Astrocyte (in vitro differentiated cells and primary cell): ENCODE data around the gene FTO. TPM values are rescaled to one million over a fixed set of nuclear protein-coding genes. Genes with fewer than 3 reads are reported as not detected.

ENCODE experiments used
- DNase-seq: peaks from one replicate; pipeline ENCODE4 v3.0.0-alpha.2; 2010; ENCODE audit warnings: low read depth
- FAIRE-seq: peaks from 2 replicates; lab custom pipeline; 2011; peaks lifted over from hg19 to GRCh38; lab: Jason Lieb, UNC
- H2AFZ ChIP-seq: 2 replicates; pipeline ENCODE4 v1.6.0; 2012; ENCODE audit warnings: low read depth, low read length, inconsistent platforms
- H3K27ac ChIP-seq: 2 replicates; pipeline ENCODE4 v1.5.1; 2011; ENCODE audit warnings: low read depth, low read length, inconsistent platforms
- H3K27me3 ChIP-seq: 2 replicates; pipeline ENCODE4 v1.6.0; 2011; ENCODE audit warnings: low read length, inconsistent platforms; ENCODE audit not compliant: insufficient read depth
- H3K36me3 ChIP-seq: 2 replicates; pipeline ENCODE4 v1.5.1; 2011; ENCODE audit warnings: low read length, inconsistent platforms; ENCODE audit not compliant: insufficient read depth
- H3K4me1 ChIP-seq: 2 replicates; pipeline ENCODE4 v1.5.1; 2011; ENCODE audit warnings: low read length, inconsistent platforms; ENCODE audit not compliant: insufficient read depth
- H3K4me2 ChIP-seq: 2 replicates; pipeline ENCODE4 v1.6.0; 2012; ENCODE audit warnings: low read length, inconsistent platforms
- H3K4me3 ChIP-seq: 2 replicates; pipeline ENCODE4 v1.5.1; 2011; ENCODE audit warnings: low read depth, mild to moderate bottlenecking, low read length, inconsistent platforms; ENCODE audit not compliant: insufficient read depth
- H3K79me2 ChIP-seq: 2 replicates; pipeline ENCODE4 v1.6.0; 2012; ENCODE audit warnings: mild to moderate bottlenecking, low read length, inconsistent platforms; ENCODE audit not compliant: insufficient read depth
- H3K9ac ChIP-seq: 2 replicates; pipeline ENCODE4 v1.6.0; 2012; ENCODE audit warnings: mild to moderate bottlenecking, low read length, inconsistent platforms
- H3K9me3 ChIP-seq: 2 replicates; pipeline ENCODE4 v1.5.1; 2012; ENCODE audit warnings: low read depth, mild to moderate bottlenecking, low read length, inconsistent platforms; ENCODE audit not compliant: insufficient read depth
- H4K20me1 ChIP-seq: 2 replicates; pipeline ENCODE4 v1.6.0; 2012; ENCODE audit warnings: low read length, inconsistent platforms; ENCODE audit not compliant: insufficient read depth
- H3K27ac Mint-ChIP-seq: one replicate; pipeline ENCODE4 v1.8.0; 2021; ENCODE audit warnings: mild to moderate bottlenecking, mixed read lengths; ENCODE audit not compliant: unreplicated experiment
- H3K27me3 Mint-ChIP-seq: one replicate; pipeline ENCODE4 v1.8.0; 2021; ENCODE audit warnings: low read depth, mixed read lengths; ENCODE audit not compliant: unreplicated experiment
- H3K36me3 Mint-ChIP-seq: one replicate; pipeline ENCODE4 v1.8.0; 2021; ENCODE audit warnings: low read depth, mixed read lengths; ENCODE audit not compliant: unreplicated experiment
- H3K4me1 Mint-ChIP-seq: one replicate; pipeline ENCODE4 v1.8.0; 2021; ENCODE audit warnings: low read depth, mixed read lengths; ENCODE audit not compliant: unreplicated experiment
- H3K4me3 Mint-ChIP-seq: one replicate; pipeline ENCODE4 v1.8.0; 2021; ENCODE audit warnings: mild to moderate bottlenecking, moderate library complexity, mixed read lengths; ENCODE audit not compliant: unreplicated experiment
- H3K9me3 Mint-ChIP-seq: one replicate; pipeline ENCODE4 v1.8.0; 2021; ENCODE audit warnings: mild to moderate bottlenecking, mixed read lengths; ENCODE audit not compliant: unreplicated experiment
- EZH2 ChIP-seq: IDR thresholded peaks from 2 replicates; pipeline ENCODE4 v1.6.1; 2012; ENCODE audit warnings: mild to moderate bottlenecking, low read length, inconsistent platforms; ENCODE audit not compliant: insufficient read depth
- total RNA-seq: library from RNA; stranded (reverse); gene quantifications from 2 replicates; pipeline ENCODE4 v1.2.1, GENCODE V29; 2021
- TF ChIP-seq, protein P1 (sequence below): IDR thresholded peaks from 2 replicates; pipeline ENCODE4 v1.5.1; 2011; ENCODE audit warnings: low read depth, mild to moderate bottlenecking, inconsistent platforms, low read length, moderate library complexity; ENCODE audit not compliant: insufficient read depth

FTO gene
- total RNA-seq, 1 donor from 2014 or later: 73.1 TPM

DNA sequence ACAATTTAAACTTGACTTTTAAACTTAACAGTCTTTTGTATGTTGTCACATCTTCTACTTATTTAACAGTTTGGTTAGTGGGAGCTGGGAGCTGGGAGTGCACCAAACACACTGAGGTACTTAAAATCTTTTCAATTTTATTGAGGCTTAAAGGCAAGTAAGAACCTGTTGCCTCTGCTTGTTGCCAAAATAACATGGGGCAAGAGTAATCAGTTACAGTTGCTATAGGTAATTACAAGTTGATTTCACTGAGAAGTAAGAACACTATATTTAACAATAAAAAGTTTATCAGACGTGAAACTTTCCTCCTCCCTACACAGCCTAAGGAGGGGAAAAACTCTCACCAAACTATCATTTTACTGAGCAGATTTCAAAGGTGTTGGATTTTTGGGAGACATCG is 135.2 kb downstream of the FTO start:
- Mint-ChIP-seq H3K36me3 (peaks cover 3% of the 10 kb centered on the region), H3K4me1 (peaks cover 8% of the 10 kb centered on the region), H3K27me3 (no peaks in the 10 kb centered on the region), H3K27ac (no peak overlapping the region), H3K4me3 (no peak overlapping the region), H3K9me3 (peaks cover 3% of the 10 kb centered on the region)
- Histone ChIP-seq H3K27ac (no peak overlapping the region), H3K9ac (no peak overlapping the region), H3K79me2 (no peaks in the 10 kb centered on the region), H2AFZ (no peak overlapping the region), H3K9me3 (no peaks in the 10 kb centered on the region), H3K4me2 (no peak overlapping the region), H3K27me3 (no peaks in the 10 kb centered on the region), H3K4me1 (no peaks in the 10 kb centered on the region), H4K20me1 (peaks cover 4% of the 10 kb centered on the region), H3K36me3 (peaks cover 2% of the 10 kb centered on the region), H3K4me3 (no peak overlapping the region)
- FAIRE-seq (no peak), DNase-seq (no peak)
- TF ChIP-seq EZH2: no peak
- TF ChIP-seq, protein P1, sequence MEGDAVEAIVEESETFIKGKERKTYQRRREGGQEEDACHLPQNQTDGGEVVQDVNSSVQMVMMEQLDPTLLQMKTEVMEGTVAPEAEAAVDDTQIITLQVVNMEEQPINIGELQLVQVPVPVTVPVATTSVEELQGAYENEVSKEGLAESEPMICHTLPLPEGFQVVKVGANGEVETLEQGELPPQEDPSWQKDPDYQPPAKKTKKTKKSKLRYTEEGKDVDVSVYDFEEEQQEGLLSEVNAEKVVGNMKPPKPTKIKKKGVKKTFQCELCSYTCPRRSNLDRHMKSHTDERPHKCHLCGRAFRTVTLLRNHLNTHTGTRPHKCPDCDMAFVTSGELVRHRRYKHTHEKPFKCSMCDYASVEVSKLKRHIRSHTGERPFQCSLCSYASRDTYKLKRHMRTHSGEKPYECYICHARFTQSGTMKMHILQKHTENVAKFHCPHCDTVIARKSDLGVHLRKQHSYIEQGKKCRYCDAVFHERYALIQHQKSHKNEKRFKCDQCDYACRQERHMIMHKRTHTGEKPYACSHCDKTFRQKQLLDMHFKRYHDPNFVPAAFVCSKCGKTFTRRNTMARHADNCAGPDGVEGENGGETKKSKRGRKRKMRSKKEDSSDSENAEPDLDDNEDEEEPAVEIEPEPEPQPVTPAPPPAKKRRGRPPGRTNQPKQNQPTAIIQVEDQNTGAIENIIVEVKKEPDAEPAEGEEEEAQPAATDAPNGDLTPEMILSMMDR: no peak

DNA sequence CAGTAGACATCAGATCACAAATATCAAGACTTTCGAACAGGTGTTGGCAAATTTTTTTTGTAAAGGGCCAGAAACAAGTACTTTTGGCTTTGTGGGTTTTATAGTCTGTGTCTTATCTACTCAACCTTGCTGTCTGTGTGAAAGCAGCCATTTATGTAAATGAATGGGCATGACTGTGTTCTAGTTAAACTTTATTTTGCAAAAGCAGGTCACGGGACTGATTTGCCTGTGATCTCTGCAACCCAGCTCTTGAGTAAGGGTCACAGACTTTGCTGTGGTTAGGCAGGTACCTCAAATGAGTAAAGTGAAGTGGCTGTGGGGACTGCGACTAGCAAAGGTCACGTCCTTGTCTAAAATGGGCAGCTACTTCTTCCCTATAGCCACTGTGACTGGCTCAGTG is 136.5 kb downstream of the FTO start:
- no peaks in the 10 kb centered on the region for H3K9me3 Mint-ChIP-seq
- H3K4me3 Mint-ChIP-seq: no peak overlapping the region

DNA sequence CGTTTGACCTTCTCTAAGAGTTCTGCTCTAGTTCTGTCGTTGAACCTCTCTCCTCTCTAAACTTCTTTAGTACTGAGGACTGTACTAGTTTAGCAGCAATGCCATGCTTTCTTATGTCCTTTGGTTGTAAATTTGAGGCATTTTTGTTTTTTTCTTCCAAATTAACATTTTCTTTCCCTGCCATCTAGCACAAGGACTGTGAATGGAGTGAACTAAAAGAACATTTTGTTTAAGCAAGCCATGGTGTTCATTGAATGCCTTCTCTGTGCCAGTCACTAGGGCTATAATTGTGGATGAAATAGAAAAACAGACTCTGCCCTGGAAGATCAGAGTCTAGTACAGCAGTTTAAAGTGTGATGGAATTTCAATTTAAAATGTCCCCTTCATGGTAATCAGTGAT is 137.9 kb downstream of the FTO start:
- peaks cover 3% of the 10 kb centered on the region for H3K36me3 Mint-ChIP-seq
- H3K4me1 Mint-ChIP-seq: peaks cover 15% of the 10 kb centered on the region
- Histone ChIP-seq H3K4me3 (no peak overlapping the region), H3K9ac (no peak overlapping the region), H3K27me3 (no peaks in the 10 kb centered on the region), H2AFZ (no peak overlapping the region), H3K27ac (no peak overlapping the region), H3K9me3 (no peaks in the 10 kb centered on the region), H4K20me1 (peaks cover 4% of the 10 kb centered on the region), H3K4me1 (no peaks in the 10 kb centered on the region), H3K79me2 (no peaks in the 10 kb centered on the region), H3K36me3 (no peaks in the 10 kb centered on the region), H3K4me2 (no peak overlapping the region)
- H3K27ac Mint-ChIP-seq: no peak overlapping the region
- DNase-seq (no peak), FAIRE-seq (no peak)
- no peaks in the 10 kb centered on the region for H3K27me3 Mint-ChIP-seq
- H3K4me3 Mint-ChIP-seq: no peak overlapping the region
- TF ChIP-seq, protein P1: no peak
- no peak for TF ChIP-seq EZH2
- no peaks in the 10 kb centered on the region for H3K9me3 Mint-ChIP-seq

More for the DNA sequence above, 136.5 kb downstream of the FTO start:
- no peaks in the 10 kb centered on the region for H3K27me3 ChIP-seq
- no peak overlapping the region for H2AFZ ChIP-seq
- H3K4me1 ChIP-seq: no peaks in the 10 kb centered on the region
- H3K4me1 Mint-ChIP-seq: peaks cover 15% of the 10 kb centered on the region
- H3K4me2 ChIP-seq: no peak overlapping the region
- H3K27me3 Mint-ChIP-seq: no peaks in the 10 kb centered on the region
- no peaks in the 10 kb centered on the region for H3K9me3 ChIP-seq
- no peaks in the 10 kb centered on the region for H3K79me2 ChIP-seq
- DNase-seq (no peak), FAIRE-seq (no peak)
- H3K9ac ChIP-seq: no peak overlapping the region
- H4K20me1 ChIP-seq: peaks cover 4% of the 10 kb centered on the region
- H3K27ac Mint-ChIP-seq: no peak overlapping the region
- H3K36me3 Mint-ChIP-seq: peaks cover 3% of the 10 kb centered on the region
- H3K27ac ChIP-seq: no peak overlapping the region
- TF ChIP-seq EZH2: no peak
- TF ChIP-seq, protein P1: no peak
- H3K36me3 ChIP-seq: peaks cover 2% of the 10 kb centered on the region
- H3K4me3 ChIP-seq: no peak overlapping the region
